ENCODE measurements around the gene LRSAM1.

- TF ChIP-seq CTCF (IDR thresholded peaks at IDR 0.05; ENCODE audit: borderline replicate concordance, extremely low read depth, low read length, poor library complexity, severe bottlenecking) = no peak
- TF ChIP-seq EZH2 (IDR thresholded peaks at IDR 0.05; ENCODE audit: borderline replicate concordance, low read depth, low read length, severe bottlenecking) = no peak
Measured at GRCh38 chr9:127497656-127498290, 46.5 kb downstream of the LRSAM1 start.

Data from DND-41 (cell line).